Smooth muscle cell (in vitro differentiated cells): ENCODE data around the gene AUTS2. TPM values are rescaled to one million over a fixed set of nuclear protein-coding genes. Genes with fewer than 3 reads are reported as not detected.

Source experiments
- DNase-seq: peaks from one replicate; lab custom pipeline; 2025; ENCODE audit not compliant: unreplicated experiment; lab: John Stamatoyannopoulos, UW
- H2AFZ ChIP-seq: fragments of 200-600 bp; sonication (generic); 2 replicates; pipeline ENCODE4 v1.6.0; 2016; ENCODE audit warnings: antibody characterized with exemption, low read depth, mild to moderate bottlenecking
- H3F3A ChIP-seq: fragments of 200-600 bp; sonication (generic); 2 replicates; pipeline ENCODE4 v1.6.0; 2017; ENCODE audit warnings: antibody characterized with exemption, low read depth
- H3K27ac ChIP-seq: fragments of 200-600 bp; sonication (generic); 2 replicates; pipeline ENCODE4 v1.5.1; 2016; ENCODE audit warnings: low read depth, mild to moderate bottlenecking
- H3K27me3 ChIP-seq: fragments of 200-600 bp; sonication (generic); 2 replicates; pipeline ENCODE4 v1.6.1; 2016; ENCODE audit warnings: low read depth, mild to moderate bottlenecking
- H3K36me3 ChIP-seq: fragments of 200-600 bp; sonication (generic); 2 replicates; pipeline ENCODE4 v1.5.1; 2016; ENCODE audit warnings: low read depth
- H3K4me1 ChIP-seq: fragments of 200-600 bp; sonication (generic); 2 replicates; pipeline ENCODE4 v1.5.1; 2016; ENCODE audit warnings: low read depth
- H3K4me2 ChIP-seq: fragments of 200-600 bp; sonication (generic); 2 replicates; pipeline ENCODE4 v1.6.0; 2016; ENCODE audit warnings: mild to moderate bottlenecking
- H3K4me3 ChIP-seq: fragments of 200-600 bp; sonication (generic); 2 replicates; pipeline ENCODE4 v1.5.1; 2016; ENCODE audit warnings: mild to moderate bottlenecking
- H3K79me2 ChIP-seq: fragments of 200-600 bp; sonication (generic); 2 replicates; pipeline ENCODE4 v1.6.0; 2016; ENCODE audit warnings: low read depth, mild to moderate bottlenecking
- H3K9ac ChIP-seq: fragments of 200-600 bp; sonication (generic); 2 replicates; pipeline ENCODE4 v1.6.0; 2016; ENCODE audit warnings: low read depth
- H3K9me3 ChIP-seq: fragments of 200-600 bp; sonication (generic); replicated peaks from 2 replicates; pipeline ENCODE4 v1.5.1; 2016; ENCODE audit warnings: low read depth
- H4K20me1 ChIP-seq: fragments of 200-600 bp; sonication (generic); 2 replicates; pipeline ENCODE4 v1.6.0; 2016; ENCODE audit warnings: low read depth
- CTCF ChIP-seq: fragments of 200-600 bp; sonication (generic); IDR thresholded peaks from 2 replicates; pipeline ENCODE4 v1.5.1; 2017; ENCODE audit warnings: borderline replicate concordance, mild to moderate bottlenecking, antibody characterized with exemption; ENCODE audit not compliant: insufficient read depth, poor library complexity, severe bottlenecking
- WGBS: methylation state at CpG from one replicate; pipeline ENCODE4 v1.1.7; 2016; ENCODE audit warnings: low lambda C conversion rate; 5-methylcytosine and 5-hydroxymethylcytosine counted together
- polyA plus RNA-seq: library from polyadenylated mRNA; unstranded; fragments of >200 nt; fragmentation: Nextera tagmentation; extraction: Ambion mirVana; gene quantifications from 2 replicates; pipeline ENCODE4 v1.2.1, GENCODE V29; 2016
- total RNA-seq: library from RNA; depleted of rRNA; stranded (reverse); fragments of >200 nt; gene quantifications from 2 replicates; pipeline ENCODE4 v1.2.3, GENCODE V29; 2014

Gene AUTS2
- total and polyA plus RNA-seq, 2 experiments from 2014 or later = 6.5 to 8.6 TPM

GRCh38 chr7:70137126-70137525, 538.9 kb downstream of the AUTS2 start:
- no peak for DNase-seq
- Histone ChIP-seq H3K9me3 (no peaks in the 10 kb centered on the region), H4K20me1 (no peaks in the 10 kb centered on the region), H2AFZ (no peak overlapping the region), H3K27ac (no peak overlapping the region), H3F3A (no peaks in the 10 kb centered on the region), H3K4me2 (no peak overlapping the region), H3K79me2 (no peaks in the 10 kb centered on the region), H3K36me3 (no peaks in the 10 kb centered on the region), H3K9ac (no peak overlapping the region), H3K4me3 (no peak overlapping the region), H3K27me3 (peaks cover 75% of the 10 kb centered on the region), H3K4me1 (no peaks in the 10 kb centered on the region)
- no peak for TF ChIP-seq CTCF
- 73% methylated on average over 4 of the region's 4 CpGs for WGBS

GRCh38 chr7:70142247-70142932, 544.1 kb downstream of the AUTS2 start:
- WGBS = 91% methylated on average over 4 of the region's 4 CpGs
- no peak overlapping the region for H3K4me2 ChIP-seq
- no peaks in the 10 kb centered on the region for H3K9me3 ChIP-seq
- H4K20me1 ChIP-seq = no peaks in the 10 kb centered on the region
- H2AFZ ChIP-seq = no peak overlapping the region
- no peak for TF ChIP-seq CTCF
- H3K9ac ChIP-seq = peak overlapping the region; percentile 69
- H3K27me3 ChIP-seq = peaks cover 63% of the 10 kb centered on the region
- no peaks in the 10 kb centered on the region for H3K36me3 ChIP-seq
- H3K27ac ChIP-seq = no peak overlapping the region
- no peaks in the 10 kb centered on the region for H3K4me1 ChIP-seq
- no peak for DNase-seq
- no peak overlapping the region for H3K4me3 ChIP-seq
- H3F3A ChIP-seq = no peaks in the 10 kb centered on the region
- H3K79me2 ChIP-seq = no peaks in the 10 kb centered on the region

- no peaks in the 10 kb centered on the region for H3K9me3 ChIP-seq
- H3K4me2 ChIP-seq = peak overlapping the region; percentile 11
- DNase-seq = no peak
- peak overlapping the region; percentile 39 for H3K27ac ChIP-seq
- no peaks in the 10 kb centered on the region for H3K4me1 ChIP-seq
- TF ChIP-seq CTCF = no peak
- H3K79me2 ChIP-seq = no peaks in the 10 kb centered on the region
- no peaks in the 10 kb centered on the region for H3K36me3 ChIP-seq
- no peak overlapping the region for H3K4me3 ChIP-seq
- WGBS = 45% methylated on average over 5 of the region's 5 CpGs
- H3K9ac ChIP-seq = peak overlapping the region; percentile 69
- H2AFZ ChIP-seq = no peak overlapping the region
- H4K20me1 ChIP-seq = no peaks in the 10 kb centered on the region
- H3F3A ChIP-seq = no peaks in the 10 kb centered on the region
- peaks cover 63% of the 10 kb centered on the region for H3K27me3 ChIP-seq
Measured at GRCh38 chr7:70143075-70144044, 545.1 kb downstream of the AUTS2 start.
